NCI-H1105 treated with DMSO at 0.1 percent for 48 hours (cell line): Measurements from ENCODE around the gene RAMP2.

Source experiments
- DNase-seq: peaks from one replicate; lab custom pipeline; 2025; lab: John Stamatoyannopoulos, UW

The RAMP2 gene

GRCh38 chr17:42795061-42795460 is 34.0 kb downstream of the RAMP2 start:
- DNase-seq: no peak

GRCh38 chr17:42795465-42795864 is 34.4 kb downstream of the RAMP2 start:
- no peak for DNase-seq

GRCh38 chr17:42796066-42796758 is 35.2 kb downstream of the RAMP2 start:
- no peak for DNase-seq

- DNase-seq: no peak
These were observed 36.3 kb downstream of the RAMP2 start for GRCh38 chr17:42797067-42798007.

- no peak for DNase-seq
These were observed 37.0 kb downstream of the RAMP2 start for GRCh38 chr17:42798011-42798382.

- peak; percentile 73 for DNase-seq
These were observed 37.7 kb downstream of the RAMP2 start, which contains the start of the genes CNTD1 and COA3 for GRCh38 chr17:42798383-42799380. CNTD1 (plus strand) TSS chr17:42798861; CDS start chr17:42799068, 207 bp downstream. COA3 (minus strand) TSS chr17:42798704; CDS start chr17:42798681, 23 bp downstream.

- DNase-seq: no peak
These were observed 42.3 kb downstream of the RAMP2 start for GRCh38 chr17:42803074-42803883.

- no peak for DNase-seq
These were observed 43.9 kb downstream of the RAMP2 start for GRCh38 chr17:42804918-42805367.

- DNase-seq: no peak
These were observed 45.2 kb downstream of the RAMP2 start for GRCh38 chr17:42806249-42806648.

- no peak for DNase-seq
These were observed 48.2 kb downstream of the RAMP2 start for GRCh38 chr17:42809250-42809649.
